ENCODE results near the gene CRTAP.
A peak's percentile ranks its signal among the peaks of the same experiment; 100 is the strongest.
"Not testable (repeated sequence)": the region's sequence is repeated elsewhere in the genome, so short reads cannot be mapped to it uniquely, and the experiment has no call there.

Gene CRTAP

DNA sequence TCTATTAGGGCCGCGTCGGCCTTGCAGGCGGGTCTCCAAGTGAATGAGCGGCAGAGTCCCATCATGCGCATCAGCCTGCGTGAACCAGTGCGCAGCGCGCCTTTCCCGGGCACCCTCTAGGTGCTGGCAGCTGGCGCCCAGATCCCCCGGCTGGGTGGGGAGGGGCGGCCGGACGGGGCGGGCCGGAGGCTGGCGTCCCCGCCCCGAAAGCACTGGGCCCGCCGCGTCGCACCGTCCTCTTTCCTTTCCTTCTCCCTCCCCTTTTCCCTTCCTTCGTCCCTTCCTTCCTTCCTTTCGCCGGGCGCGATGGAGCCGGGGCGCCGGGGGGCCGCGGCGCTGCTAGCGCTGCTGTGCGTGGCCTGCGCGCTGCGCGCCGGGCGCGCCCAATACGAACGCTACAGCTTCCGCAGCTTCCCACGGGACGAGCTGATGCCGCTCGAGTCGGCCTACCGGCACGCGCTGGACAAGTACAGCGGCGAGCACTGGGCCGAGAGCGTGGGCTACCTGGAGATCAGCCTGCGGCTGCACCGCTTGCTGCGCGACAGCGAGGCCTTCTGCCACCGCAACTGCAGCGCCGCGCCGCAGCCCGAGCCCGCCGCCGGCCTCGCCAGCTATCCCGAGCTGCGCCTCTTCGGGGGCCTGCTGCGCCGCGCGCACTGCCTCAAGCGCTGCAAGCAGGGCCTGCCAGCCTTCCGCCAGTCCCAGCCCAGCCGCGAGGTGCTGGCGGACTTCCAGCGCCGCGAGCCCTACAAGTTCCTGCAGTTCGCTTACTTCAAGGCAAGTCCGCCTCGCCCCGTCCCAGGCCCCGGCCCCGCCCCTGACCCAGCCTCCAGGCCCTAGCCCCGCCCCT is at the start of gene CRTAP:
TSS of gene CRTAP (plus strand) at position 243 of the 850 bp plus-strand sequence. CDS start at position 307, 64 bp downstream.
- no peak for TF ChIP-seq CTCF (IDR thresholded peaks at IDR 0.05; ENCODE audit: low read length, missing control alignments)
- DNase-seq (ENCODE audit: low read depth): peak; percentile 98
- H3K4me3 ChIP-seq (replicated peaks; ENCODE audit: low read depth, low read length): peak within 1 kb of the TSS; percentile 67

DNA sequence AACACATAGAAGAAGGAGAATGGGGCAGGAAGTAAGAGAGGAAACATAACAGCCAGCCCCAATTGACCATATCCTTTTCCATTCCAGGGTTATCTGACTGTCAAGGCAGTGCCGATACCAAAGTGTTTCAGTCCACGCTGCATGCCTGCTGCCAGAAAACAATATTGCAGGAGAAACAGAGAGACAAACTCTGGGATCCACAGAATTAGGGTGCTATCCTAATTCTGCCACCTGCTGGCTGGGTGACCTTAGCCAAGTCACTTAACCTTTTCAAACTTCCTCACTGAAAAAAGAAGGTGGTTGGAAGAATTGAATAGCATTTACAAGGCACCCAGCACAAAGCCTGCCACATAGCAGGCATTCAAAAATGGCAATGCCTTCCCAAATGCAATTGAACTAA is 48.9 kb upstream of the CRTAP start:
- DNase-seq (ENCODE audit: low read depth): no peak
- H3K4me3 ChIP-seq (replicated peaks; ENCODE audit: low read depth, low read length): no peak overlapping the region
- TF ChIP-seq CTCF (IDR thresholded peaks at IDR 0.05; ENCODE audit: low read length, missing control alignments): no peak

GRCh38 chr3:33067484-33067883 is 46.3 kb upstream of the CRTAP start:
- DNase-seq (ENCODE audit: low read depth): peak; percentile 10
- TF ChIP-seq CTCF (IDR thresholded peaks at IDR 0.05; ENCODE audit: low read length, missing control alignments): no peak
- no peak overlapping the region for H3K4me3 ChIP-seq (replicated peaks; ENCODE audit: low read depth, low read length)

DNA sequence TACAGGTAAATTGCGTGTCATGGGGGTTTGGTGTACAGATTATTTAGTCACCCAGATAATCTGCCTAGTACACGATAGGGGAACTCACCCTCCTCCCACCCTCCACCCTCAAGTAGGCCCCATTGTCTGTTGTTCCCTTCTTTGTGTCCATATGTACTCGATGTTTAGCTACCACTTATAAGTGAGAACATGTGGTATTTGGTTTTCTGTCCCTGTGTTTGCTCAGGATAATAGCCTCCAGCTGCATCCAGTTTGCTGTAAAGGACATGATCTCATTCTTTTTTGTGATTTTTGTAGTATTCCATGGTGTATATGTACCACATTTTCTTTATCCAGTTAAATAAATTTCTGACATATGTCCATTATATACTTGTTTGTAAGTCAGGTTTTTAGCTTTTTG is 44.0 kb upstream of the CRTAP start:
- not testable (repeated sequence) for H3K4me3 ChIP-seq (replicated peaks; ENCODE audit: low read depth, low read length); DNase-seq (ENCODE audit: low read depth)

DNA sequence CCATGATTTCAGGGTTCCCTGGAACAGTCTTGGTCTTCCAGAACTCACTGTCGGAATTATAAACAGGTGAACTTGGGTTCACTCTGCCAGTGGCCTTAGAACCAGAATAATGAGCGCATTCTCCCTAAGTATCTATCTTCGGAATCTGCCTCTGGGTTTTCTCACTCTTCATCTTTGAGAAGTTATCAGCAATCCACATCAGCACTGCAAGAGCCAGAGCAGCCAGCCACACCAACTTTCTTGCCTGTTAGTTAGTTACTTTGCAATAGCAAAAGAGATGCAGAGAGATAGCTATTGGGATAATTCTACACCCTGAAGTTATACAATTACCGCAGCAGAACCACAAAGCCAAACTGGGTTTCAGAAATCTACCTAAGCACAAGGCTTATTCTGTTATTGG is 42.6 kb upstream of the CRTAP start:
- no peak for TF ChIP-seq CTCF (IDR thresholded peaks at IDR 0.05; ENCODE audit: low read length, missing control alignments)
- H3K4me3 ChIP-seq (replicated peaks; ENCODE audit: low read depth, low read length): no peak overlapping the region
- DNase-seq (ENCODE audit: low read depth): no peak

DNA sequence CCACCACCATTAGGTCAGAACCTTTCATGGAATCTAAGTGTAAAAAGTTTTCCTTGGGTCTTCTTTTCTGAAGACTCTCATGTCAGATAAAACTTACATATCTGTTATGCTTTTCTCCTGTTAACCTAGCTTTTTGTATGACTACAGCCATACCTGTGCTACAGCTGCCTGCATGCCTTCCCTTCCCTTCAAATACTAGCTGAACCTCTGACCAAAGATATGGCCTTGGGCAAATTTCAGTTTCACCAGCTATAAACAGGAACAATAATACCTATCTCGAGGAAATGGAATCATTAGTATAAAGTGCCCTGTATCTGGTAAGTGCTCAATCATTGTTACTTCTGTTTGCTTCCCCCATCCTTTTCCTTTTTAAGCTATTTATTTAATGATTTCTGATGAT is 41.9 kb upstream of the CRTAP start:
- DNase-seq (ENCODE audit: low read depth): no peak
- no peak for TF ChIP-seq CTCF (IDR thresholded peaks at IDR 0.05; ENCODE audit: low read length, missing control alignments)
- no peak overlapping the region for H3K4me3 ChIP-seq (replicated peaks; ENCODE audit: low read depth, low read length)

DNA sequence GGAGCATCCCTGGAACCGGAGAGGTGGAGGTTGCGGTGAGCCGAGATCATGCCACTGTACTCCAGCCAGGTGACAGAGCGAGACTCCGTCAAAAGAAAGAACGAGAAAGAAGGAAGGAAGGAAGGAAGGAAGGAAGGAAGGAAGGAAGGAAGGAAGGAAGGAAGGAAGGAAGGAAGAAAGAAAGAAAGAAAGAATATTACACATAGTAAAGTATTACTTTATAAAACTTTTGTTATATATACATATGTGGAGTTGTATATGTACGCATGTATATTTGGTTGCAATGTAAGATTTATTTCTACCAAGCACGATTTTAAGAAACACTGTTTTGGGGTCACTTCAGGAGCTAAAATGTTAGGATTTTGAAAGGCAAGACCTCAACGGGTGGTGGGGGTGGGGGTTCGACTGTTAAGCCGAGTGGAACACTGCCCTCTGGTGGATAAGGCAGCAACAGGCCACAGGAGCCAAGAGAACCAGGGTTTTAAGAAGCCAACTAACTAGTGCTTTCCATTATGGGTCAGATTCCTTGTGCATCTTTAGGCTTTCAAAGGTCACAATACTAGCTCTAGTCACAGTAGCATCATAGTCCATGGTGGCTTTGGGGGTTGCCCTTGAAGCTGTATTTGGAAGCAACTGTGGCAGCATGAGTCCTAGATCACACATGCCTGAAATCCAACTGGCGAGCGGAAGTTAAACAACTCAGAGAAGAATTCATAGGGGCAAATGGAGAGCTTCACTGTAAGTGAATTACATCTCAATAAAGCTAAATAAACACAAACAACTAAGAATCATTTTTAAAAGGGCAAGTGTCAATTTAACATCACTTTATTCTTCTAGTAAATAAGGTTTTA is 39.4 kb upstream of the CRTAP start:
- no peak overlapping the region for H3K4me3 ChIP-seq (replicated peaks; ENCODE audit: low read depth, low read length)
- peak; percentile 99 for TF ChIP-seq CTCF (IDR thresholded peaks at IDR 0.05; ENCODE audit: low read length, missing control alignments)
- DNase-seq (ENCODE audit: low read depth): peak; percentile 81
